Sigmoid colon (tissue), 7 donors: ENCODE results near the gene CAB39L. TPM values are rescaled to one million over a fixed set of nuclear protein-coding genes. Genes with fewer than 3 reads are reported as not detected.

Experiments
- DNase-seq: peaks from one replicate; pipeline ENCODE4 v3.0.0-alpha.2; 2019
- H3K27ac ChIP-seq, 4 donors: fragments of 200-600 bp; sonication (generic); one replicate each; pipeline ENCODE4 v1.5.1; 2016 to 2019; ENCODE audit warnings: mild to moderate bottlenecking in 1 of 4
- H3K27me3 ChIP-seq, 3 donors: fragments of 200-600 bp; sonication (generic); one replicate each; pipeline ENCODE4 v1.5.1; 2019; ENCODE audit warnings: mild to moderate bottlenecking in 1 of 3
- H3K36me3 ChIP-seq, 4 donors: fragments of 200-600 bp; sonication (generic); one replicate each; pipeline ENCODE4 v1.5.1; 2016 to 2019
- H3K4me1 ChIP-seq, 4 donors: fragments of 200-600 bp; sonication (generic); one replicate each; pipeline ENCODE4 v1.5.1; 2017 to 2019
- H3K4me3 ChIP-seq, 4 donors: fragments of 200-600 bp; sonication (generic); one replicate each; pipeline ENCODE4 v1.5.1; 2017 to 2019; ENCODE audit warnings: mild to moderate bottlenecking in 2 of 4, moderate library complexity in 1 of 4
- H3K9me3 ChIP-seq, 4 donors: fragments of 200-600 bp in 3 of 4; sonication (generic) in 3 of 4; one replicate each; pipeline versions ENCODE4 v1.5.1 to v1.6.1; 2013 to 2019
- CTCF ChIP-seq, 4 experiments: fragments of 450-650 bp in 3 of 4; fragments of 200-600 bp in 1 of 4; IDR thresholded peaks; one replicate each; pipeline ENCODE4 v1.5.1; 2016 to 2019; ENCODE audit warnings: antibody characterized with exemption in 4 of 4, mild to moderate bottlenecking in 3 of 4, moderate library complexity in 2 of 4
- EP300 ChIP-seq, 4 donors: sonication (generic); formaldehyde crosslinking; IDR thresholded peaks; one replicate each; pipeline ENCODE4 v1.6.1; 2017; ENCODE audit warnings: antibody characterized with exemption in 4 of 4
- POLR2A ChIP-seq, 2 donors: fragments of 450-650 bp; IDR thresholded peaks; one replicate each; pipeline ENCODE4 v1.6.1; 2016; ENCODE audit warnings: antibody characterized with exemption in 2 of 2, mild to moderate bottlenecking in 2 of 2, moderate library complexity in 2 of 2
- POLR2AphosphoS5 ChIP-seq, 4 donors: sonication (generic); formaldehyde crosslinking; IDR thresholded peaks; one replicate each; pipeline ENCODE4 v1.6.1; 2017; ENCODE audit warnings: antibody characterized with exemption in 4 of 4
- WGBS, 2 donors: extraction: QIAGEN DNeasy Blood & Tissue Kit; methylation state at CpG; one replicate each; pipeline ENCODE4 v1.1.7; 2013; 5-methylcytosine and 5-hydroxymethylcytosine counted together
- intact Hi-C: fragments of 100-400 bp; cut with DNase I; formaldehyde crosslinking; loops from one replicate; pipeline ENCODE4 v1.15.1; 2023
- polyA plus RNA-seq, 3 donors: library from polyadenylated mRNA; stranded (reverse); fragments of 200-250 nt; gene quantifications; one replicate each; pipeline ENCODE4 v1.2.3, GENCODE V29; 2013
- total RNA-seq, 4 donors: library from RNA; depleted of rRNA; stranded (reverse); fragments of >200 nt; gene quantifications; one replicate each; pipeline ENCODE4 v1.1.0, GENCODE V29; 2016
- donor health status: healthy with polysubstance abuse.
- donor health status: Bipolar disorder and iron deficiency.
- donor health status: healthy.

Gene CAB39L
- total and polyA plus RNA-seq, 7 donors: 5.5 to 180 (median 121) TPM

GRCh38 chr13:49410477-49410876 is 33.4 kb downstream of the CAB39L start:
- no peak for DNase-seq
- H3K36me3 ChIP-seq: no peaks in the 10 kb centered on the region
- H3K9me3 ChIP-seq: no peaks in the 10 kb centered on the region
- intact Hi-C loops: no loop called here
- H3K27me3 ChIP-seq: no peaks in the 10 kb centered on the region
- H3K4me3 ChIP-seq: no peak overlapping the region
- TF ChIP-seq CTCF (IDR thresholded peaks at IDR 0.05) (no peak), EP300 (IDR thresholded peaks at IDR 0.05) (no peak), POLR2A (IDR thresholded peaks at IDR 0.05) (no peak), POLR2AphosphoS5 (IDR thresholded peaks at IDR 0.05) (no peak)
- H3K4me1 ChIP-seq: peaks cover 0 to 39% (median 19%) of the 10 kb centered on the region in 4 donors
- H3K27ac ChIP-seq: peak overlapping the region in 3 of 4 donors; percentile 70 to 77 (median 73)

- 74 to 75% methylated on average over 4 of the region's 4 CpGs for WGBS, 2 donors
- H3K27ac ChIP-seq: peak overlapping the region in 3 of 4 donors; percentile 70 to 77 (median 73)
- intact Hi-C loops: no loop called here
These were observed 33.9 kb downstream of the CAB39L start for GRCh38 chr13:49410006-49410405.

GRCh38 chr13:49409008-49409407 is 34.9 kb downstream of the CAB39L start:
- peaks cover 0 to 39% (median 20%) of the 10 kb centered on the region in 4 donors for H3K4me1 ChIP-seq
- peaks cover 0 to 6% (median 0%) of the 10 kb centered on the region in 4 donors for H3K9me3 ChIP-seq
- H3K4me3 ChIP-seq: no peak overlapping the region
- 64 to 82% methylated on average over 3 of the region's 3 CpGs for WGBS, 2 donors
- no peaks in the 10 kb centered on the region for H3K36me3 ChIP-seq
- intact Hi-C loops: loop anchor here (10.0 kb wide), 1 partner anchor 716 kb away; no protein-coding TSS in a partner anchor
- TF ChIP-seq POLR2A (IDR thresholded peaks at IDR 0.05): no peak
- peak in 2 of 4 donors; percentile 33 to 45 for TF ChIP-seq POLR2AphosphoS5 (IDR thresholded peaks at IDR 0.05)
- H3K27ac ChIP-seq: peak overlapping the region in 3 of 4 donors; percentile 70 to 77 (median 73)
- no peaks in the 10 kb centered on the region for H3K27me3 ChIP-seq
- DNase-seq: no peak

More at GRCh38 chr13:49410006-49410405, 33.9 kb downstream of the CAB39L start:
- Histone ChIP-seq H3K27me3 (no peaks in the 10 kb centered on the region), H3K4me3 (no peak overlapping the region), H3K36me3 (no peaks in the 10 kb centered on the region), H3K9me3 (peaks cover 0 to 1% (median 0%) of the 10 kb centered on the region in 4 donors), H3K4me1 (peaks cover 0 to 39% (median 19%) of the 10 kb centered on the region in 4 donors)
- TF ChIP-seq POLR2A (IDR thresholded peaks at IDR 0.05) (no peak), CTCF (IDR thresholded peaks at IDR 0.05) (no peak), EP300 (IDR thresholded peaks at IDR 0.05) (no peak), POLR2AphosphoS5 (IDR thresholded peaks at IDR 0.05) (no peak)
- no peak for DNase-seq

GRCh38 chr13:49407936-49408335 is 35.9 kb downstream of the CAB39L start:
- DNase-seq: no peak

More at GRCh38 chr13:49407936-49408335, 35.9 kb downstream of the CAB39L start:
- Histone ChIP-seq H3K9me3 (peaks cover 0 to 6% (median 0%) of the 10 kb centered on the region in 4 donors), H3K27me3 (no peaks in the 10 kb centered on the region), H3K27ac (peak overlapping the region in 3 of 4 donors; percentile 70 to 77 (median 73)), H3K36me3 (no peaks in the 10 kb centered on the region), H3K4me1 (peaks cover 0 to 41% (median 22%) of the 10 kb centered on the region in 4 donors), H3K4me3 (no peak overlapping the region)
- TF ChIP-seq POLR2A (IDR thresholded peaks at IDR 0.05): no peak
- TF ChIP-seq CTCF (IDR thresholded peaks at IDR 0.05): no peak
- peak in 3 of 4 donors; percentile 68 to 79 (median 70) for TF ChIP-seq POLR2AphosphoS5 (IDR thresholded peaks at IDR 0.05)
- TF ChIP-seq EP300 (IDR thresholded peaks at IDR 0.05): peak in 1 of 4 donors; percentile 28
- intact Hi-C loops: loop anchor here (10.0 kb wide), 1 partner anchor 717 kb away; no protein-coding TSS in a partner anchor
- 96 to 97% methylated on average over 4 of the region's 4 CpGs for WGBS, 2 donors
